ENCODE data around the gene FASTKD3.

DNA sequence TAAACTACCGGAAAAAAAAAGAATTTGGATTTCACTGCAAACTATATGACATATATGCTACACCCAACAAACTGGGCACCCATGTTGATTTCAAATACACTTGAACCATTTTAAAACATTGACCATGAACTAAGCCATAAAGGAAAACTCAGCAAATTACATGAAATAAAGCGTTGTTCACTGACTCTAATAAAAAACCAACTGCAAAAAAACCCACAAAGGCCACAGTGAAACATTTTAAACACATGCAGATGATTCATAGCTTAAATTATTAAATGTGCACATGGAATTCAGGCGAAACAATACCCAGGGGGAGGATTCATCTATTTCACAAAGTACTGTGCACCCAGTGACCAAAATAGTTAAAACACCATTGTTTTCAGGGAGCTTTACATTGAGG is 33.4 kb upstream of the FASTKD3 start:
- no peak for TF ChIP-seq CTCF (conservative IDR thresholded peaks at IDR 0.05; ENCODE audit: low read length)
- no peak for TF ChIP-seq EZH2phosphoT487 (IDR thresholded peaks at IDR 0.05; ENCODE audit: borderline replicate concordance, low read depth, low read length)

Data from OCI-LY7 (cell line).